SK-N-SH (cell line): ENCODE results near the gene STYXL2.

Experiments
- ELF1 ChIP-seq: IDR thresholded peaks from 2 replicates; pipeline ENCODE4 v1.4.0; 2012
- GABPA ChIP-seq: IDR thresholded peaks from 2 replicates; pipeline ENCODE4 v1.4.0; 2012; ENCODE audit warnings: low read depth, mild to moderate bottlenecking
- RFX5 ChIP-seq: IDR thresholded peaks from 2 replicates; pipeline ENCODE4 v1.6.1; 2012; ENCODE audit warnings: mild to moderate bottlenecking, improper control_type of control experiment, low read length
- TCF12 ChIP-seq: IDR thresholded peaks from 2 replicates; pipeline ENCODE4 v1.4.0; 2012
- TF ChIP-seq, protein P1 (sequence below): IDR thresholded peaks from 2 replicates; pipeline ENCODE4 v1.4.0; 2012; ENCODE audit warnings: low read depth, borderline replicate concordance
- TF ChIP-seq, protein P2 (sequence below): fragments of 200-600 bp; sonication (generic); IDR thresholded peaks from 2 replicates; pipeline ENCODE4 v1.6.1; 2017; ENCODE audit warnings: antibody characterized with exemption, mild to moderate bottlenecking, moderate library complexity

DNA sequence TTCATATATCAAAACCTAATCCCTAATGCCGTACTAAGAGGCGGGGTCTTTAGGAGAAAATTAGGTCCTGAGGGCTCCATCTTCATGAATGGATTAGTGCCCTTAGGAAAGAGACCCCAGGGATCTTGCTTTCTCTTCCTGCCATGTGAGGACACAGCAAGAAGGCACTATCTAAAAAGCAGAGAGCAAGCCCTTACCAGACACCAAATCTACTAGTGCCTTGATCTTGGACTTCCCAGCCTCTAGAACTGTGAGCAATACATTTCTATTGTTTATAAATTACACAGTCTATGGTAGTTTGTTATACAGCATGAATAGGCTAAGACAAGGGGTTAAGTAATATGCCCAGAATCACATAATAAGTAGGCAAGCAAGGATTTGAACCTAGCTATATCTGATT lies 42.9 kb downstream of the STYXL2 start:
- TF ChIP-seq ELF1 (no peak), RFX5 (no peak), TCF12 (no peak), GABPA (no peak)
- TF ChIP-seq, protein P1, sequence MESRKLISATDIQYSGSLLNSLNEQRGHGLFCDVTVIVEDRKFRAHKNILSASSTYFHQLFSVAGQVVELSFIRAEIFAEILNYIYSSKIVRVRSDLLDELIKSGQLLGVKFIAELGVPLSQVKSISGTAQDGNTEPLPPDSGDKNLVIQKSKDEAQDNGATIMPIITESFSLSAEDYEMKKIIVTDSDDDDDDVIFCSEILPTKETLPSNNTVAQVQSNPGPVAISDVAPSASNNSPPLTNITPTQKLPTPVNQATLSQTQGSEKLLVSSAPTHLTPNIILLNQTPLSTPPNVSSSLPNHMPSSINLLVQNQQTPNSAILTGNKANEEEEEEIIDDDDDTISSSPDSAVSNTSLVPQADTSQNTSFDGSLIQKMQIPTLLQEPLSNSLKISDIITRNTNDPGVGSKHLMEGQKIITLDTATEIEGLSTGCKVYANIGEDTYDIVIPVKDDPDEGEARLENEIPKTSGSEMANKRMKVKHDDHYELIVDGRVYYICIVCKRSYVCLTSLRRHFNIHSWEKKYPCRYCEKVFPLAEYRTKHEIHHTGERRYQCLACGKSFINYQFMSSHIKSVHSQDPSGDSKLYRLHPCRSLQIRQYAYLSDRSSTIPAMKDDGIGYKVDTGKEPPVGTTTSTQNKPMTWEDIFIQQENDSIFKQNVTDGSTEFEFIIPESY: no peak
- TF ChIP-seq, protein P2, sequence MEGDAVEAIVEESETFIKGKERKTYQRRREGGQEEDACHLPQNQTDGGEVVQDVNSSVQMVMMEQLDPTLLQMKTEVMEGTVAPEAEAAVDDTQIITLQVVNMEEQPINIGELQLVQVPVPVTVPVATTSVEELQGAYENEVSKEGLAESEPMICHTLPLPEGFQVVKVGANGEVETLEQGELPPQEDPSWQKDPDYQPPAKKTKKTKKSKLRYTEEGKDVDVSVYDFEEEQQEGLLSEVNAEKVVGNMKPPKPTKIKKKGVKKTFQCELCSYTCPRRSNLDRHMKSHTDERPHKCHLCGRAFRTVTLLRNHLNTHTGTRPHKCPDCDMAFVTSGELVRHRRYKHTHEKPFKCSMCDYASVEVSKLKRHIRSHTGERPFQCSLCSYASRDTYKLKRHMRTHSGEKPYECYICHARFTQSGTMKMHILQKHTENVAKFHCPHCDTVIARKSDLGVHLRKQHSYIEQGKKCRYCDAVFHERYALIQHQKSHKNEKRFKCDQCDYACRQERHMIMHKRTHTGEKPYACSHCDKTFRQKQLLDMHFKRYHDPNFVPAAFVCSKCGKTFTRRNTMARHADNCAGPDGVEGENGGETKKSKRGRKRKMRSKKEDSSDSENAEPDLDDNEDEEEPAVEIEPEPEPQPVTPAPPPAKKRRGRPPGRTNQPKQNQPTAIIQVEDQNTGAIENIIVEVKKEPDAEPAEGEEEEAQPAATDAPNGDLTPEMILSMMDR: no peak
